ENCODE data around the gene ING3.
"Not testable (repeated sequence)": the region's sequence is repeated elsewhere in the genome, so short reads cannot be mapped to it uniquely, and the experiment has no call there.

The ING3 gene

GRCh38 chr7:121002757-121003200 is 52.2 kb downstream of the ING3 start:
- no peak for DNase-seq (ENCODE audit: low read depth in 2 of 2)

GRCh38 chr7:121003986-121004685 is 53.6 kb downstream of the ING3 start:
- no peak for DNase-seq (ENCODE audit: low read depth in 2 of 2)

- DNase-seq (ENCODE audit: low read depth in 2 of 2), result not testable (repeated sequence)
Observed at GRCh38 chr7:121005058-121005457, 54.5 kb downstream of the ING3 start.

- no peak for DNase-seq (ENCODE audit: low read depth in 2 of 2)
Observed at GRCh38 chr7:121005996-121006584, 55.5 kb downstream of the ING3 start.

GRCh38 chr7:121006711-121007315 is 56.2 kb downstream of the ING3 start:
- DNase-seq (ENCODE audit: low read depth in 2 of 2), result no peak

- DNase-seq (ENCODE audit: low read depth in 2 of 2), result no peak
Observed at GRCh38 chr7:121008816-121009215, 58.2 kb downstream of the ING3 start.

GRCh38 chr7:121011401-121011800 is 60.8 kb downstream of the ING3 start:
- DNase-seq (ENCODE audit: low read depth in 2 of 2), result no peak

- DNase-seq (ENCODE audit: low read depth in 2 of 2), result no peak
Observed at GRCh38 chr7:121012170-121012874, 61.7 kb downstream of the ING3 start.

GRCh38 chr7:121012919-121013318 is 62.3 kb downstream of the ING3 start:
- no peak for DNase-seq (ENCODE audit: low read depth in 2 of 2)

- DNase-seq (ENCODE audit: low read depth in 2 of 2), result no peak
Observed at GRCh38 chr7:121015560-121015959, 65.0 kb downstream of the ING3 start.

GRCh38 chr7:121016966-121017365 is 66.4 kb downstream of the ING3 start:
- DNase-seq (ENCODE audit: low read depth in 2 of 2), result no peak

- DNase-seq (ENCODE audit: low read depth in 2 of 2), result no peak
Observed at GRCh38 chr7:121017586-121017985, 67.0 kb downstream of the ING3 start.

GRCh38 chr7:121019018-121019417 is 68.4 kb downstream of the ING3 start:
- no peak for DNase-seq (ENCODE audit: low read depth in 2 of 2)

GRCh38 chr7:121020249-121020988 is 69.8 kb downstream of the ING3 start:
- DNase-seq (ENCODE audit: low read depth in 2 of 2), result no peak

GRCh38 chr7:121020989-121021969 is 70.7 kb downstream of the ING3 start:
- DNase-seq (ENCODE audit: low read depth in 2 of 2), result no peak

GRCh38 chr7:121023194-121023593 is 72.6 kb downstream of the ING3 start:
- DNase-seq (ENCODE audit: low read depth in 2 of 2), result no peak

GRCh38 chr7:121023683-121024511 is 73.3 kb downstream of the ING3 start:
- DNase-seq (ENCODE audit: low read depth in 2 of 2), result no peak

GRCh38 chr7:121024611-121025010 is 74.0 kb downstream of the ING3 start:
- no peak for DNase-seq (ENCODE audit: low read depth in 2 of 2)

GRCh38 chr7:121026159-121026558 is 75.6 kb downstream of the ING3 start:
- no peak for DNase-seq (ENCODE audit: low read depth in 2 of 2)
